ENCODE results near the gene ZPLD1.

DNA sequence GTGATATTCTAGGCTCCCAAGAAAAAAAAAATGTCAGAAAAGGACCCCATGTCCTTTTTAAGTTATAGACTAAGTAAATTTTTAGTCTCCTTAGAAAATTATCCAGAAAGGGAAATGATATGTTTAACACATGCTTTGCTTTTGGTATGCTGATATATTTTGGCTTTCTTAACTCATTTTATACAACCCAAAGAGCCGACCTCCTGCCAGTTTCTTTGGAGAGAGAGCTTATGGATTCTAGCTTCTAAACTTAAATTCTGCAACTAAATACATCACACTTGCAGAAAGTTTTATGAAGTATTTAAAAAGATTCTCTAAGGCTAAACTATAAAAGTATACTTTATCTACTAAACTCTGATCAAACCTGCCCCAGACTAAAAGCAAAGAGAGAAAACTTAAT is 43.9 kb upstream of the ZPLD1 start:
- TF ChIP-seq, protein P1, sequence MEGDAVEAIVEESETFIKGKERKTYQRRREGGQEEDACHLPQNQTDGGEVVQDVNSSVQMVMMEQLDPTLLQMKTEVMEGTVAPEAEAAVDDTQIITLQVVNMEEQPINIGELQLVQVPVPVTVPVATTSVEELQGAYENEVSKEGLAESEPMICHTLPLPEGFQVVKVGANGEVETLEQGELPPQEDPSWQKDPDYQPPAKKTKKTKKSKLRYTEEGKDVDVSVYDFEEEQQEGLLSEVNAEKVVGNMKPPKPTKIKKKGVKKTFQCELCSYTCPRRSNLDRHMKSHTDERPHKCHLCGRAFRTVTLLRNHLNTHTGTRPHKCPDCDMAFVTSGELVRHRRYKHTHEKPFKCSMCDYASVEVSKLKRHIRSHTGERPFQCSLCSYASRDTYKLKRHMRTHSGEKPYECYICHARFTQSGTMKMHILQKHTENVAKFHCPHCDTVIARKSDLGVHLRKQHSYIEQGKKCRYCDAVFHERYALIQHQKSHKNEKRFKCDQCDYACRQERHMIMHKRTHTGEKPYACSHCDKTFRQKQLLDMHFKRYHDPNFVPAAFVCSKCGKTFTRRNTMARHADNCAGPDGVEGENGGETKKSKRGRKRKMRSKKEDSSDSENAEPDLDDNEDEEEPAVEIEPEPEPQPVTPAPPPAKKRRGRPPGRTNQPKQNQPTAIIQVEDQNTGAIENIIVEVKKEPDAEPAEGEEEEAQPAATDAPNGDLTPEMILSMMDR (IDR thresholded peaks at IDR 0.05), result no peak
- TF ChIP-seq POLR2A (IDR thresholded peaks at IDR 0.05; ENCODE audit: low read depth), result no peak
- no peak for TF ChIP-seq POLR2AphosphoS5 (IDR thresholded peaks at IDR 0.05)
- no peak for TF ChIP-seq EP300 (IDR thresholded peaks at IDR 0.05)

All from esophagus muscularis mucosa (tissue), 4 donors.